Esophagus squamous epithelium (tissue), 5 donors: ENCODE results near the gene EMILIN2. TPM values are rescaled to one million over a fixed set of nuclear protein-coding genes. Genes with fewer than 3 reads are reported as not detected.

ENCODE experiments used
- DNase-seq: peaks from one replicate; lab custom pipeline; 2025; lab: John Stamatoyannopoulos, UW
- H3K27ac ChIP-seq, 4 donors: fragments of 200-600 bp; sonication (generic); one replicate each; pipeline ENCODE4 v1.5.1; 2016 to 2019; ENCODE audit warnings: mild to moderate bottlenecking in 1 of 4
- H3K27me3 ChIP-seq, 4 donors: fragments of 200-600 bp; sonication (generic); 1 replicate in 3 of 4; 2 replicates in 1 of 4; pipeline versions ENCODE4 v1.5.1 to v1.6.0; 2017 to 2021; ENCODE audit warnings: antibody characterized with exemption in 1 of 4
- H3K36me3 ChIP-seq, 3 donors: fragments of 200-600 bp; sonication (generic); one replicate each; pipeline ENCODE4 v1.5.1; 2016 to 2019
- H3K4me1 ChIP-seq, 3 donors: fragments of 200-600 bp; sonication (generic); one replicate each; pipeline ENCODE4 v1.5.1; 2017 to 2019
- H3K4me3 ChIP-seq, 4 donors: fragments of 200-600 bp; sonication (generic); 1 replicate in 3 of 4; 2 replicates in 1 of 4; pipeline ENCODE4 v1.5.1; 2016 to 2019; ENCODE audit warnings: mild to moderate bottlenecking in 2 of 4, moderate library complexity in 1 of 4
- H3K9me3 ChIP-seq, 3 donors: fragments of 200-600 bp; sonication (generic); one replicate each; pipeline ENCODE4 v1.5.1; 2016 to 2019
- CTCF ChIP-seq, 6 experiments: fragments of 450-650 bp in 4 of 6; fragments of 200-600 bp in 2 of 6; sonication (generic) in 2 of 6; IDR thresholded peaks; one replicate each; pipeline ENCODE4 v1.5.1; 2016 to 2019; ENCODE audit warnings: antibody characterized with exemption in 6 of 6, mild to moderate bottlenecking in 4 of 6, moderate library complexity in 4 of 6
- POLR2A ChIP-seq, 4 donors: fragments of 450-650 bp; IDR thresholded peaks; one replicate each; pipeline ENCODE4 v1.6.1; 2017; ENCODE audit warnings: antibody characterized with exemption in 4 of 4, mild to moderate bottlenecking in 4 of 4, moderate library complexity in 3 of 4
- WGBS, 2 donors: methylation state at CpG; one replicate each; pipeline ENCODE4 v1.1.5; 2018; 5-methylcytosine and 5-hydroxymethylcytosine counted together
- intact Hi-C: fragments of 100-400 bp; cut with DNase I; formaldehyde crosslinking; loops from one replicate; pipeline ENCODE4 v1.15.0; 2022
- total RNA-seq, 4 donors: library from RNA; depleted of rRNA; stranded (reverse); fragments of >200 nt; gene quantifications; one replicate each; pipeline ENCODE4 v1.1.0, GENCODE V29; 2016
- donor health status: DM: yes; HTN: yes; CAD: no.

Gene EMILIN2
- total RNA-seq, 4 donors from 2014 or later: 3.2 to 11.1 (median 5.5) TPM

- intact Hi-C loops: no loop called here
- H3K4me1 ChIP-seq: no peaks in the 10 kb centered on the region
- no peaks in the 10 kb centered on the region for H3K27me3 ChIP-seq
- no peak overlapping the region for H3K27ac ChIP-seq
- WGBS, 2 donors: 52 to 57% methylated on average over 2 of the region's 2 CpGs
- H3K4me3 ChIP-seq: no peak overlapping the region
- no peaks in the 10 kb centered on the region for H3K9me3 ChIP-seq
- no peak for DNase-seq
- no peak for TF ChIP-seq POLR2A (IDR thresholded peaks at IDR 0.05)
- no peak for TF ChIP-seq CTCF (IDR thresholded peaks at IDR 0.05)
- no peaks in the 10 kb centered on the region for H3K36me3 ChIP-seq
Observed at GRCh38 chr18:2869207-2869606, 22.4 kb downstream of the EMILIN2 start.

- Histone ChIP-seq H3K36me3 (no peaks in the 10 kb centered on the region), H3K27ac (no peak overlapping the region), H3K27me3 (no peaks in the 10 kb centered on the region), H3K4me3 (no peak overlapping the region), H3K9me3 (no peaks in the 10 kb centered on the region), H3K4me1 (peaks cover 0 to 12% (median 0%) of the 10 kb centered on the region in 3 donors)
- no peak for DNase-seq
- 80 to 84% methylated on average over 6 of the region's 8 CpGs for WGBS, 2 donors
- TF ChIP-seq CTCF (IDR thresholded peaks at IDR 0.05): no peak
- TF ChIP-seq POLR2A (IDR thresholded peaks at IDR 0.05): no peak
- intact Hi-C loops: no loop called here
Observed at GRCh38 chr18:2871111-2871720, 24.4 kb downstream of the EMILIN2 start.

GRCh38 chr18:2872095-2872494 lies 25.3 kb downstream of the EMILIN2 start:
- TF ChIP-seq POLR2A (IDR thresholded peaks at IDR 0.05) (no peak), CTCF (IDR thresholded peaks at IDR 0.05) (no peak)
- no peak for DNase-seq
- WGBS, 2 donors: 89% methylated on average over 6 of the region's 6 CpGs
- H3K4me3 ChIP-seq: no peak overlapping the region
- no peaks in the 10 kb centered on the region for H3K27me3 ChIP-seq
- H3K27ac ChIP-seq: no peak overlapping the region
- intact Hi-C loops: no loop called here
- H3K4me1 ChIP-seq: peaks cover 0 to 12% (median 0%) of the 10 kb centered on the region in 3 donors
- no peaks in the 10 kb centered on the region for H3K9me3 ChIP-seq
- H3K36me3 ChIP-seq: no peaks in the 10 kb centered on the region

GRCh38 chr18:2874765-2875164 lies 28.0 kb downstream of the EMILIN2 start:
- H3K4me3 ChIP-seq: no peak overlapping the region
- H3K27ac ChIP-seq: no peak overlapping the region
- TF ChIP-seq POLR2A (IDR thresholded peaks at IDR 0.05) (no peak), CTCF (IDR thresholded peaks at IDR 0.05) (no peak)
- intact Hi-C loops: no loop called here
- DNase-seq: no peak
- no peaks in the 10 kb centered on the region for H3K9me3 ChIP-seq
- no peaks in the 10 kb centered on the region for H3K36me3 ChIP-seq
- no peaks in the 10 kb centered on the region for H3K27me3 ChIP-seq
- H3K4me1 ChIP-seq: peaks cover 0 to 12% (median 0%) of the 10 kb centered on the region in 3 donors
- 68 to 74% methylated on average over 7 of the region's 7 CpGs for whole genome bisulfite sequencing, 2 donors

GRCh38 chr18:2878656-2879330 lies 32.0 kb downstream of the EMILIN2 start:
- Histone ChIP-seq H3K9me3 (no peaks in the 10 kb centered on the region), H3K36me3 (no peaks in the 10 kb centered on the region), H3K27ac (no peak overlapping the region), H3K4me1 (peaks cover 0 to 34% (median 0%) of the 10 kb centered on the region in 3 donors), H3K27me3 (no peaks in the 10 kb centered on the region), H3K4me3 (no peak overlapping the region)
- TF ChIP-seq POLR2A (IDR thresholded peaks at IDR 0.05) (no peak), CTCF (IDR thresholded peaks at IDR 0.05) (no peak)
- 93% methylated on average over 11 to 12 of the region's 15 CpGs for WGBS, 2 donors
- DNase-seq: no peak
- intact Hi-C loops: no loop called here
